H9 (cell line): ENCODE results near the gene HECTD3. TPM values are rescaled to one million over a fixed set of nuclear protein-coding genes. Genes with fewer than 3 reads are reported as not detected.

ENCODE experiments used
- DNase-seq: peaks from one replicate; pipeline ENCODE4 v3.0.0-alpha.2; 2017
- H2AFZ ChIP-seq: one replicate; pipeline ENCODE4 v1.6.1; 2013; ENCODE audit warnings: mild to moderate bottlenecking, low read length, control low read depth, moderate library complexity
- H2AK5ac ChIP-seq: 2 replicates; pipeline ENCODE4 v1.6.1; 2013; ENCODE audit warnings: low read length, control low read depth, mixed read lengths; ENCODE audit not compliant: insufficient read length
- H2BK120ac ChIP-seq: one replicate; pipeline ENCODE4 v1.6.1; 2013; ENCODE audit warnings: low read depth, mild to moderate bottlenecking, low read length, control low read depth, inconsistent platforms; ENCODE audit not compliant: poor library complexity, severe bottlenecking
- H2BK12ac ChIP-seq: 2 replicates; pipeline ENCODE4 v1.6.1; 2013; ENCODE audit warnings: low read length, control low read depth, mixed read lengths, low read depth; ENCODE audit not compliant: insufficient read length
- H2BK15ac ChIP-seq: 2 replicates; pipeline ENCODE4 v1.6.1; 2013; ENCODE audit warnings: low read depth, low read length, control low read depth
- H2BK20ac ChIP-seq: one replicate; pipeline ENCODE4 v1.6.1; 2013; ENCODE audit warnings: low read depth, mild to moderate bottlenecking, low read length, control low read depth, inconsistent platforms; ENCODE audit not compliant: poor library complexity, severe bottlenecking
- H2BK5ac ChIP-seq: 2 replicates; pipeline ENCODE4 v1.6.1; 2013; ENCODE audit warnings: low read length, control low read depth, mixed read lengths; ENCODE audit not compliant: insufficient read length
- H3K14ac ChIP-seq: 2 replicates; pipeline ENCODE4 v1.6.1; 2013; ENCODE audit warnings: low read length, control low read depth; ENCODE audit not compliant: insufficient read depth
- H3K18ac ChIP-seq: 2 replicates; pipeline ENCODE4 v1.6.1; 2013; ENCODE audit warnings: low read depth, mild to moderate bottlenecking, mixed read lengths, low read length, control low read depth; ENCODE audit not compliant: insufficient read length
- H3K23ac ChIP-seq: 2 replicates; pipeline ENCODE4 v1.6.1; 2013; ENCODE audit warnings: low read length, control low read depth, mixed read lengths, low read depth; ENCODE audit not compliant: insufficient read length
- H3K23me2 ChIP-seq: 2 replicates; pipeline ENCODE4 v1.6.1; 2013; ENCODE audit warnings: low read depth, mild to moderate bottlenecking, mixed read lengths, low read length, control low read depth; ENCODE audit not compliant: insufficient read length, poor library complexity, severe bottlenecking
- H3K27ac ChIP-seq: 2 replicates; pipeline ENCODE4 v1.5.1; 2013; ENCODE audit warnings: low read length, control low read depth, mixed read lengths, low read depth; ENCODE audit not compliant: insufficient read length
- H3K27me3 ChIP-seq: 2 replicates; pipeline ENCODE4 v1.6.1; 2013; ENCODE audit warnings: low read length, control low read depth, inconsistent platforms; ENCODE audit not compliant: insufficient read depth
- H3K4ac ChIP-seq: 2 replicates; pipeline ENCODE4 v1.6.1; 2013; ENCODE audit warnings: low read depth, mild to moderate bottlenecking, control low read depth, inconsistent platforms, low read length, moderate library complexity
- H3K4me1 ChIP-seq: 2 replicates; pipeline ENCODE4 v1.6.1; 2013; ENCODE audit warnings: low read length, control low read depth, inconsistent platforms; ENCODE audit not compliant: insufficient read depth
- H3K4me2 ChIP-seq: 2 replicates; pipeline ENCODE4 v1.6.1; 2013; ENCODE audit warnings: low read length, control low read depth, mixed read lengths; ENCODE audit not compliant: insufficient read length, insufficient read depth
- H3K56ac ChIP-seq: 2 replicates; pipeline ENCODE4 v1.6.1; 2013; ENCODE audit warnings: low read depth, mild to moderate bottlenecking, mixed read lengths, low read length, control low read depth; ENCODE audit not compliant: insufficient read length
- H3K79me1 ChIP-seq: 2 replicates; pipeline ENCODE4 v1.6.1; 2013; ENCODE audit warnings: low read depth, mild to moderate bottlenecking, moderate library complexity, low read length, control low read depth, inconsistent platforms; ENCODE audit not compliant: insufficient read depth, poor library complexity, severe bottlenecking
- H3K79me2 ChIP-seq: 2 replicates; pipeline ENCODE4 v1.6.1; 2013; ENCODE audit warnings: low read length, control low read depth, inconsistent platforms; ENCODE audit not compliant: insufficient read depth
- H3K9ac ChIP-seq: 2 replicates; pipeline ENCODE4 v1.6.1; 2013; ENCODE audit warnings: low read length, control low read depth, mixed read lengths; ENCODE audit not compliant: insufficient read length; ENCODE audit errors: extremely low read depth
- H3K9me3 ChIP-seq: one replicate; pipeline ENCODE4 v1.6.1; 2013; ENCODE audit warnings: low read depth, low read length, inconsistent platforms; ENCODE audit not compliant: control insufficient read depth
- H3T11ph ChIP-seq: one replicate; pipeline ENCODE4 v1.6.1; 2013; ENCODE audit warnings: mild to moderate bottlenecking, low read length, control low read depth, inconsistent platforms
- H4K20me1 ChIP-seq: one replicate; pipeline ENCODE4 v1.6.1; 2013; ENCODE audit not compliant: control insufficient read depth, insufficient read length, insufficient read depth
- H4K5ac ChIP-seq: 2 replicates; pipeline ENCODE4 v1.6.1; 2013; ENCODE audit warnings: low read depth, mild to moderate bottlenecking, mixed read lengths, low read length, control low read depth; ENCODE audit not compliant: insufficient read length
- H4K8ac ChIP-seq: replicated peaks from 2 replicates; pipeline ENCODE4 v1.6.1; 2013; ENCODE audit warnings: low read length, control low read depth, mixed read lengths, low read depth; ENCODE audit not compliant: insufficient read length
- H4K91ac ChIP-seq: 2 replicates; pipeline ENCODE4 v1.6.1; 2013; ENCODE audit warnings: low read depth, mild to moderate bottlenecking, moderate library complexity, mixed read lengths, low read length, control low read depth; ENCODE audit not compliant: insufficient read length
- H3K27ac Mint-ChIP-seq, 3 experiments: 2 replicates in 2 of 3; 3 replicates in 1 of 3; pipeline ENCODE4 v1.8.0; 2020 to 2021; ENCODE audit warnings: mixed read lengths in 3 of 3, mild to moderate bottlenecking in 1 of 3, moderate library complexity in 1 of 3
- H3K27me3 Mint-ChIP-seq: 2 replicates; pipeline ENCODE4 v1.8.0; 2021; ENCODE audit warnings: low read depth, mild to moderate bottlenecking, moderate library complexity, mixed read lengths
- H3K36me3 Mint-ChIP-seq, 3 experiments: 2 replicates in 2 of 3; 3 replicates in 1 of 3; pipeline ENCODE4 v1.8.0; 2020 to 2021; ENCODE audit warnings: low read depth in 3 of 3, mixed read lengths in 3 of 3; ENCODE audit not compliant: insufficient read depth in 1 of 3
- H3K4me1 Mint-ChIP-seq, 2 experiments: 2 replicates each; pipeline ENCODE4 v1.8.0; 2020; ENCODE audit warnings: mixed read lengths in 2 of 2
- H3K4me3 Mint-ChIP-seq, 2 experiments: 2 replicates in 1 of 2; 3 replicates in 1 of 2; pipeline ENCODE4 v1.8.0; 2020 to 2021; ENCODE audit warnings: mild to moderate bottlenecking in 2 of 2, mixed read lengths in 2 of 2, moderate library complexity in 1 of 2
- H3K9me3 Mint-ChIP-seq, 2 experiments: 2 replicates in 1 of 2; 3 replicates in 1 of 2; pipeline ENCODE4 v1.8.0; 2020; ENCODE audit warnings: mild to moderate bottlenecking in 2 of 2, mixed read lengths in 2 of 2, moderate library complexity in 1 of 2
- CTCF ChIP-seq: fragments of 200-600 bp; sonication (generic); conservative IDR thresholded peaks from 3 replicates; pipeline ENCODE4 v1.8.0; 2021; ENCODE audit warnings: antibody characterized with exemption, mild to moderate bottlenecking
- WGBS: extraction: QIAGEN DNeasy Blood & Tissue Kit; methylation state at CpG from one replicate; pipeline ENCODE4 v1.1.7; 2013; ENCODE audit warnings: missing lambda C conversion rate, low lambda C conversion rate, mixed read lengths; ENCODE audit not compliant: insufficient read length; ENCODE audit errors: extremely low coverage; 5-methylcytosine and 5-hydroxymethylcytosine counted together
- total RNA-seq: library from RNA; stranded (reverse); gene quantifications from 2 replicates; pipeline ENCODE4 v1.2.1, GENCODE V29; 2021

HECTD3 gene
- total RNA-seq, 1 experiment from 2014 or later: 36.0 TPM

GRCh38 chr1:45035631-45036301 is 24.6 kb upstream of the HECTD3 start:
- no peaks in the 10 kb centered on the region for H3K27me3 Mint-ChIP-seq
- no peaks in the 10 kb centered on the region for H3K4me1 ChIP-seq

More at GRCh38 chr1:45035631-45036301, 24.6 kb upstream of the HECTD3 start:
- Histone ChIP-seq H4K5ac (no peak overlapping the region), H3K79me1 (no peaks in the 10 kb centered on the region), H4K91ac (no peak overlapping the region), H2AFZ (no peak overlapping the region), H3K27me3 (no peaks in the 10 kb centered on the region), H3K56ac (no peak overlapping the region), H2BK20ac (no peak overlapping the region), H3T11ph (no peak overlapping the region), H3K23me2 (no peaks in the 10 kb centered on the region), H3K18ac (no peak overlapping the region), H3K14ac (no peak overlapping the region), H2AK5ac (no peak overlapping the region), H2BK15ac (no peak overlapping the region), H3K4ac (no peak overlapping the region), H3K27ac (no peak overlapping the region), H2BK12ac (no peak overlapping the region), H3K4me2 (no peak overlapping the region), H3K9ac (no peak overlapping the region), H3K79me2 (no peaks in the 10 kb centered on the region), H4K20me1 (no peaks in the 10 kb centered on the region), H2BK120ac (no peak overlapping the region), H4K8ac (no peak overlapping the region), H3K23ac (no peak overlapping the region), H3K9me3 (no peaks in the 10 kb centered on the region), H2BK5ac (no peak overlapping the region)
- no peak for DNase-seq
- H3K4me3 Mint-ChIP-seq: no peak overlapping the region
- no CpG with 5 or more reads among the region's 7 CpGs for WGBS
- no peak overlapping the region; a peak in 1 of 7 replicates for H3K27ac Mint-ChIP-seq
- no peaks in the 10 kb centered on the region for H3K36me3 Mint-ChIP-seq
- H3K9me3 Mint-ChIP-seq: no peaks in the 10 kb centered on the region
- H3K4me1 Mint-ChIP-seq: no peaks in the 10 kb centered on the region
- TF ChIP-seq CTCF: no peak
